Fibroblast of pulmonary artery (primary cell): ENCODE measurements around the gene DBNDD2.

Source experiments
- DNase-seq: peaks from one replicate; pipeline ENCODE4 v3.0.0-alpha.2; 2010; ENCODE audit warnings: low read depth
- H3K4me3 ChIP-seq: replicated peaks from 2 replicates; pipeline ENCODE4 v1.5.1; 2011; ENCODE audit warnings: low read depth, mild to moderate bottlenecking, control low read depth, low read length, moderate library complexity
- CTCF ChIP-seq: IDR thresholded peaks from 2 replicates; pipeline ENCODE4 v1.5.1; 2011; ENCODE audit warnings: mild to moderate bottlenecking, control low read depth, low read length, inconsistent platforms; ENCODE audit errors: missing control alignments

DBNDD2 gene

GRCh38 chr20:45407783-45408645 lies at the start of gene DBNDD2:
Gene DBNDD2, plus strand, starts transcription at chr20:45408289. Its CDS starts 179 bp downstream, at chr20:45408468.
- peak within 1 kb of the TSS; percentile 57 for H3K4me3 ChIP-seq
- TF ChIP-seq CTCF, result no peak
- no peak for DNase-seq

- TF ChIP-seq CTCF, result no peak
- no peak overlapping the region for H3K4me3 ChIP-seq
- DNase-seq, result peak; percentile 77
Measured at GRCh38 chr20:45359069-45359405, 49.1 kb upstream of the DBNDD2 start.

GRCh38 chr20:45359406-45360148 lies 48.5 kb upstream of the DBNDD2 start:
- DNase-seq, result peak; percentile 85
- TF ChIP-seq CTCF, result no peak
- H3K4me3 ChIP-seq, result no peak overlapping the region

- DNase-seq, result no peak
- TF ChIP-seq CTCF, result no peak
- H3K4me3 ChIP-seq, result no peak overlapping the region
Measured at GRCh38 chr20:45361793-45362192, 46.3 kb upstream of the DBNDD2 start.

GRCh38 chr20:45362804-45363610 lies 45.1 kb upstream of the DBNDD2 start, which contains the start of gene SYS1:
Gene SYS1, plus strand, starts transcription at chr20:45363156. Its CDS starts 376 bp downstream, at chr20:45363532.
- peak; percentile 90 for TF ChIP-seq CTCF
- H3K4me3 ChIP-seq, result peak within 1 kb of the TSS; percentile 83
- peak; percentile 99 for DNase-seq

- DNase-seq, result no peak
- no peak for TF ChIP-seq CTCF
- H3K4me3 ChIP-seq, result peak overlapping the region; percentile 83
Measured at GRCh38 chr20:45363611-45364492, 44.2 kb upstream of the DBNDD2 start.
